WTC11 (cell line): ENCODE results near the gene BLMH. TPM values are rescaled to one million over a fixed set of nuclear protein-coding genes. Genes with fewer than 3 reads are reported as not detected.

Experiments
- ATAC-seq: fragments of 200-7000 bp; cut with Tn5 transposase; 2 replicates; pipeline ENCODE4 v1.10.0; 2021; ENCODE audit warnings: mild to moderate bottlenecking, moderate library complexity
- CTCF ChIA-PET: fragments of 300-600 bp; sonication (Branson Sonifier 250); formaldehyde crosslinking; loops from one replicate; lab custom pipeline; 2021; ENCODE audit warnings: antibody characterized with exemption; lab: Charles Lee
- POLR2A ChIA-PET: fragments of 350-600 bp; sonication (Branson Sonifier 250); formaldehyde crosslinking; loops from one replicate; lab custom pipeline; 2021; ENCODE audit warnings: antibody characterized with exemption; lab: Charles Lee
- DNase-seq: peaks from one replicate; pipeline ENCODE4 v3.0.0; 2021; ENCODE audit warnings: low spot score
- H3K27ac Mint-ChIP-seq: 2 replicates; pipeline ENCODE4 v1.8.0; 2021; ENCODE audit warnings: mixed read lengths
- H3K27me3 Mint-ChIP-seq: 2 replicates; pipeline ENCODE4 v1.8.0; 2021; ENCODE audit warnings: low read depth, mild to moderate bottlenecking, moderate library complexity, mixed read lengths
- H3K36me3 Mint-ChIP-seq: 2 replicates; pipeline ENCODE4 v1.8.0; 2021; ENCODE audit warnings: mixed read lengths
- H3K4me1 Mint-ChIP-seq: 2 replicates; pipeline ENCODE4 v1.8.0; 2022; ENCODE audit warnings: mixed read lengths
- H3K4me3 Mint-ChIP-seq: 2 replicates; pipeline ENCODE4 v1.8.0; 2021; ENCODE audit warnings: mild to moderate bottlenecking, moderate library complexity, mixed read lengths
- H3K9me3 Mint-ChIP-seq: 2 replicates; pipeline ENCODE4 v1.8.0; 2021; ENCODE audit warnings: mixed read lengths
- AR ChIP-seq: fragments of 250-450 bp; sonication (Bioruptor Pico); IDR thresholded peaks from 2 replicates; pipeline ENCODE4 v1.9.0; 2021; ENCODE audit warnings: mild to moderate bottlenecking
- ATF6 ChIP-seq: sonication (generic); formaldehyde crosslinking; IDR thresholded peaks from 2 replicates; pipeline ENCODE4 v1.8.1; 2023; ENCODE audit warnings: mild to moderate bottlenecking, missing genetic modification reagents
- GABPB1 ChIP-seq: sonication (generic); formaldehyde crosslinking; IDR thresholded peaks from 2 replicates; pipeline ENCODE4 v1.8.1; 2023; ENCODE audit warnings: mild to moderate bottlenecking, missing genetic modification reagents
- JUN ChIP-seq: sonication (generic); formaldehyde crosslinking; IDR thresholded peaks from 2 replicates; pipeline ENCODE4 v1.8.0; 2023; ENCODE audit warnings: mild to moderate bottlenecking, missing genetic modification reagents
- KAT7 ChIP-seq: sonication (generic); formaldehyde crosslinking; IDR thresholded peaks from 2 replicates; pipeline ENCODE4 v1.8.1; 2023; ENCODE audit warnings: missing genetic modification reagents, mild to moderate bottlenecking, borderline replicate concordance
- NFATC4 ChIP-seq: fragments of 250-450 bp; sonication (Bioruptor Pico); IDR thresholded peaks from 2 replicates; pipeline ENCODE4 v1.9.0; 2021; ENCODE audit warnings: mild to moderate bottlenecking
- NFYB ChIP-seq: sonication (generic); formaldehyde crosslinking; conservative IDR thresholded peaks from 2 replicates; pipeline ENCODE4 v1.8.0; 2022; ENCODE audit warnings: low read depth, missing genetic modification reagents
- PRDM15 ChIP-seq: sonication (generic); formaldehyde crosslinking; IDR thresholded peaks from 2 replicates; pipeline ENCODE4 v1.8.0; 2022; ENCODE audit warnings: missing genetic modification reagents
- SMAD4 ChIP-seq: sonication (generic); formaldehyde crosslinking; IDR thresholded peaks from 2 replicates; pipeline ENCODE4 v1.8.0; 2022; ENCODE audit warnings: mild to moderate bottlenecking, missing genetic modification reagents
- ZMAT4 ChIP-seq: fragments of 250-450 bp; sonication (Bioruptor Pico); IDR thresholded peaks from 2 replicates; pipeline ENCODE4 v1.9.0; 2021; ENCODE audit warnings: mild to moderate bottlenecking
- ZNF281 ChIP-seq: sonication (generic); formaldehyde crosslinking; IDR thresholded peaks from 2 replicates; pipeline ENCODE4 v1.8.0; 2023; ENCODE audit warnings: mild to moderate bottlenecking, missing genetic modification reagents
- ZNF671 ChIP-seq: fragments of 250-450 bp; sonication (Bioruptor Pico); IDR thresholded peaks from 2 replicates; pipeline ENCODE4 v1.8.0; 2021; ENCODE audit warnings: mild to moderate bottlenecking
- ZSCAN18 ChIP-seq: fragments of 250-450 bp; sonication (Bioruptor Pico); IDR thresholded peaks from 2 replicates; pipeline ENCODE4 v2.1.2; 2022; ENCODE audit warnings: mild to moderate bottlenecking, moderate library complexity
- total RNA-seq: library from RNA; stranded (reverse); gene quantifications from 3 replicates; pipeline ENCODE4 v1.2.3, GENCODE V29; 2021

Gene BLMH
- total RNA-seq, 1 experiment from 2014 or later, result 63.9 TPM

- TF ChIP-seq AR (CRISPR knock-in tag), result no peak
- TF ChIP-seq SMAD4, result no peak
- TF ChIP-seq ZSCAN18 (CRISPR knock-in tag), result no peak
Observed at GRCh38 chr17:30241051-30241450, 50.7 kb downstream of the BLMH start (continued).

GRCh38 chr17:30240177-30240576 is 51.6 kb downstream of the BLMH start:
- ChIA-PET CTCF (interaction anchor here (5.2 kb wide), 1 partner anchor 115 kb away, joined by 42 read pairs; no protein-coding TSS in a partner anchor), POLR2A (no interaction called here)
- Mint-ChIP-seq H3K27ac (no peak overlapping the region), H3K36me3 (peaks cover 5% of the 10 kb centered on the region; the same call in 1 of the 2 replicates), H3K4me1 (peaks cover 25% of the 10 kb centered on the region), H3K27me3 (peaks cover 49% of the 10 kb centered on the region), H3K9me3 (peaks cover 12% of the 10 kb centered on the region), H3K4me3 (no peak overlapping the region)
- TF ChIP-seq GABPB1 (CRISPR knock-in tag), result no peak
- no peak for TF ChIP-seq ZMAT4
- TF ChIP-seq ZNF281 (CRISPR knock-in tag), result no peak
- DNase-seq, result no peak
- ATAC-seq, result no peak

GRCh38 chr17:30239089-30239462 is 52.7 kb downstream of the BLMH start:
- Mint-ChIP-seq H3K9me3 (peaks cover 12% of the 10 kb centered on the region), H3K36me3 (peaks cover 5% of the 10 kb centered on the region; the same call in 1 of the 2 replicates), H3K27me3 (peaks cover 60% of the 10 kb centered on the region), H3K4me3 (peak overlapping the region; percentile 71), H3K4me1 (peaks cover 28% of the 10 kb centered on the region), H3K27ac (no peak overlapping the region)
- ATAC-seq (no peak), DNase-seq (no peak)
- TF ChIP-seq JUN (CRISPR knock-in tag), result no peak
- no peak for TF ChIP-seq NFYB (CRISPR knock-in tag)
- no peak for TF ChIP-seq NFATC4 (CRISPR knock-in tag)
- no peak for TF ChIP-seq ATF6
- TF ChIP-seq PRDM15 (CRISPR knock-in tag), result no peak
- TF ChIP-seq KAT7 (CRISPR knock-in tag), result no peak
- no peak for TF ChIP-seq ZNF671 (CRISPR knock-in tag)
- CTCF ChIA-PET, result interaction anchor here (0.9 to 5.2 kb wide), 5 partner anchors 26 to 130 kb away, joined by 3 to 42 read pairs (median 6); no protein-coding TSS in a partner anchor
- POLR2A ChIA-PET, result no interaction called here
